OCI-LY7 (cell line): ENCODE data around the gene TTC7B.
"Not testable (repeated sequence)": the region's sequence is repeated elsewhere in the genome, so short reads cannot be mapped to it uniquely, and the experiment has no call there.

Experiments used
- CTCF ChIP-seq: fragments of 200-600 bp; sonication (generic); conservative IDR thresholded peaks from 2 replicates; pipeline ENCODE4 v1.5.1; 2014; ENCODE audit warnings: mild to moderate bottlenecking, antibody characterized with exemption, low read length, moderate library complexity, mixed read lengths
- EZH2phosphoT487 ChIP-seq: fragments of 200-600 bp; sonication (generic); IDR thresholded peaks from 2 replicates; pipeline ENCODE4 v1.6.1; 2018; ENCODE audit warnings: low read depth, borderline replicate concordance, mild to moderate bottlenecking, mixed run types, antibody characterized with exemption, low read length, moderate library complexity, mixed read lengths

- not testable (repeated sequence) for TF ChIP-seq CTCF, EZH2phosphoT487
Measured at GRCh38 chr14:90526536-90526935, 289.7 kb downstream of the TTC7B start.
